HG02970 (cell line): ENCODE measurements around the gene DOCK4.

Experiments
- ATAC-seq: cut with Tn5 transposase; IDR thresholded peaks from one replicate; pipeline ENCODE4 v1.9.1; 2021; ENCODE audit warnings: mild to moderate bottlenecking, moderate library complexity, moderate number of reproducible peaks; ENCODE audit not compliant: unreplicated experiment, low FRiP score

Gene DOCK4

GRCh38 chr7:112116894-112117293 is 89.3 kb downstream of the DOCK4 start:
- no peak for ATAC-seq

- ATAC-seq = no peak
These were observed 89.8 kb downstream of the DOCK4 start for GRCh38 chr7:112116358-112116757.

GRCh38 chr7:112115880-112116279 is 90.3 kb downstream of the DOCK4 start:
- ATAC-seq = no peak

GRCh38 chr7:112113913-112114575 is 92.2 kb downstream of the DOCK4 start:
- ATAC-seq = no peak

- no peak for ATAC-seq
These were observed 93.4 kb downstream of the DOCK4 start for GRCh38 chr7:112112822-112113255.

GRCh38 chr7:112110651-112111050 is 95.5 kb downstream of the DOCK4 start:
- no peak for ATAC-seq

- no peak for ATAC-seq
These were observed 96.0 kb downstream of the DOCK4 start for GRCh38 chr7:112110175-112110574.

- no peak for ATAC-seq
These were observed 97.2 kb downstream of the DOCK4 start for GRCh38 chr7:112108981-112109380.

- ATAC-seq = no peak
These were observed 100.3 kb downstream of the DOCK4 start for GRCh38 chr7:112105584-112106530.

GRCh38 chr7:112104120-112104519 is 102.1 kb downstream of the DOCK4 start:
- no peak for ATAC-seq

GRCh38 chr7:112103246-112103645 is 103.0 kb downstream of the DOCK4 start:
- ATAC-seq = no peak

- ATAC-seq = no peak
These were observed 104.9 kb downstream of the DOCK4 start for GRCh38 chr7:112101201-112101846.

- no peak for ATAC-seq
These were observed 108.7 kb downstream of the DOCK4 start for GRCh38 chr7:112097524-112097923.

- ATAC-seq = no peak
These were observed 112.8 kb downstream of the DOCK4 start for GRCh38 chr7:112093409-112093808.

- ATAC-seq = no peak
These were observed 113.3 kb downstream of the DOCK4 start for GRCh38 chr7:112092709-112093395.

- ATAC-seq = no peak
These were observed 113.9 kb downstream of the DOCK4 start for GRCh38 chr7:112092306-112092705.

- ATAC-seq = no peak
These were observed 114.4 kb downstream of the DOCK4 start for GRCh38 chr7:112091768-112092167.

GRCh38 chr7:112089551-112089950 is 116.6 kb downstream of the DOCK4 start:
- no peak for ATAC-seq

GRCh38 chr7:112088484-112089016 is 117.6 kb downstream of the DOCK4 start:
- no peak for ATAC-seq
